HFF-Myc (cell line): ENCODE results near the gene CLHC1.
A peak's percentile ranks its signal among the peaks of the same experiment; 100 is the strongest.
"Not testable (repeated sequence)": the region's sequence is repeated elsewhere in the genome, so short reads cannot be mapped to it uniquely, and the experiment has no call there.

Source experiments
- DNase-seq: peaks from one replicate; pipeline ENCODE4 v3.0.0-alpha.2; 2011; ENCODE audit warnings: low read depth; ENCODE audit errors: extremely low read depth
- H3K4me3 ChIP-seq: replicated peaks from 2 replicates; pipeline ENCODE4 v1.5.1; 2011; ENCODE audit warnings: low read depth, mild to moderate bottlenecking, control low read depth, low read length
- TF ChIP-seq, protein P1 (sequence below): IDR thresholded peaks from 2 replicates; pipeline ENCODE4 v1.5.1; 2012; ENCODE audit warnings: mild to moderate bottlenecking, low read depth, low read length, control low read depth; ENCODE audit errors: missing control alignments

Gene CLHC1

DNA sequence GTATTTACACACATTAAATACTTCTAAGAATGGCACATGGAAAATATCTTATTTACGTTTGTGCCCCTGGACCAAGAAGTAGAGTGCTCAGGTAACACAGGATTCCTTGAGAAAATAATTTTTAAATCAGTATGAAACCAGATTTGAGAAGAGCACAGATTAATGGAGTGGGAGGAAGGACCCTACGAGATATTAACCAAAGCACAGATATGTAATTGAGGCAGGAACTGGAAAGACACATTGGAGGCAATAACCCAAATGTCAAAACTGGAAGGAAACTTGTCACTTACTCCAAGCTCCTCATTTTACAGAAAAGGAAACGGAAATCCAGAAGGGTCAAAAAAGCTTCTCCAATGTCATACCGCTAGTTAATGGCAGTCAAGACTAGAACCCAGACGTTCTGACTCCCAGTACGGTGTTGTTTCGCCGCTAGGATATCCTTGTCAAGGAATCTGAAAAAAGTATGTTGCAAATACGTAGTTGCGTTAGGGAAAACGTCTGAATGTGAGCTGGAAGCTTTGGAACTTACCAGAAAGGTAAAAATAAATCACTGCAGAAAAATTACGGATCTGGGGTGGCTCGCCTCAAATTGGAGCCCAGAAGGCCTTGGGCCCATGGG is 36.3 kb upstream of the CLHC1 start:
- DNase-seq, result no peak

DNA sequence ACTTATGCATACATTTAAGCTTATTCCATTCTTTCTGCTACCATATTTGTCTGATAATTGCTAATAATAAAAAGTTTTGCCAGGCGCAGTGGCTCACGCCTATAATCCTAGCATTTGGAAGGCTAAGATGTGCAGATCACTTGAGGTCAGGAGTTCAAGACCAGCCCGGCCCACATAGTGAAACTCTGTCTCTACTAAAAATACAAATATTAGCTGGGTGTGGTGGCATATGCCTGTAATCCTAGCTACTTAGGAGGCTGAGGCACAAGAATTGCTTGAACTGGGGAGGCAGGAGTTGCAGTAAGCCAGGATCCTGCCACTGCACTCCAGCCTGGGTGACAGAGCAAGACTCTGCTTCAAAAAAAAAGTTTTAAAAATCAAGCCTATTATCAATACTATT is 27.5 kb upstream of the CLHC1 start:
- DNase-seq, result not testable (repeated sequence)

More for the DNA sequence above, 36.3 kb upstream of the CLHC1 start:
- TF ChIP-seq, protein P1, sequence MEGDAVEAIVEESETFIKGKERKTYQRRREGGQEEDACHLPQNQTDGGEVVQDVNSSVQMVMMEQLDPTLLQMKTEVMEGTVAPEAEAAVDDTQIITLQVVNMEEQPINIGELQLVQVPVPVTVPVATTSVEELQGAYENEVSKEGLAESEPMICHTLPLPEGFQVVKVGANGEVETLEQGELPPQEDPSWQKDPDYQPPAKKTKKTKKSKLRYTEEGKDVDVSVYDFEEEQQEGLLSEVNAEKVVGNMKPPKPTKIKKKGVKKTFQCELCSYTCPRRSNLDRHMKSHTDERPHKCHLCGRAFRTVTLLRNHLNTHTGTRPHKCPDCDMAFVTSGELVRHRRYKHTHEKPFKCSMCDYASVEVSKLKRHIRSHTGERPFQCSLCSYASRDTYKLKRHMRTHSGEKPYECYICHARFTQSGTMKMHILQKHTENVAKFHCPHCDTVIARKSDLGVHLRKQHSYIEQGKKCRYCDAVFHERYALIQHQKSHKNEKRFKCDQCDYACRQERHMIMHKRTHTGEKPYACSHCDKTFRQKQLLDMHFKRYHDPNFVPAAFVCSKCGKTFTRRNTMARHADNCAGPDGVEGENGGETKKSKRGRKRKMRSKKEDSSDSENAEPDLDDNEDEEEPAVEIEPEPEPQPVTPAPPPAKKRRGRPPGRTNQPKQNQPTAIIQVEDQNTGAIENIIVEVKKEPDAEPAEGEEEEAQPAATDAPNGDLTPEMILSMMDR, result no peak
- peak overlapping the region; percentile 78 for H3K4me3 ChIP-seq

DNA sequence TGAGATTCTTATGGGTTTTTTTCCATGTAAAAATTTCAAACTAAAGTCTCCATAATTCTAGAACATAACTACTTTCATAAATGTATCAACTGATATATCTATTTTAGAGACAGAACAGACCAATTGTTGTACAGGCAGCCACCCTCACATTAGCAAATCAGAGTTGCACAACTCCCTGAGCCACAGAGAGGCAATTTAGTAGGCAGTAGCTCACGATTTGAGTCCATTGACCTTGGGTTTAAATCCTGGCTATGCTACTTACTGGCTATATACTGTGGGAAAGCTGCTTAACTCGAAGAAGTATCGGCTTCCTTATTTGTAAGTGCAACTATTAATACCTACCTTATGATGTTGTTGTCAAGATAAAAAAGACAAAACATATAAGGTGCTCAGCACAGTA is 20.7 kb upstream of the CLHC1 start:
- H3K4me3 ChIP-seq, result no peak overlapping the region
- TF ChIP-seq, protein P1, result no peak
- DNase-seq, result no peak

More for the DNA sequence above, 27.5 kb upstream of the CLHC1 start:
- H3K4me3 ChIP-seq, result not testable (repeated sequence)

DNA sequence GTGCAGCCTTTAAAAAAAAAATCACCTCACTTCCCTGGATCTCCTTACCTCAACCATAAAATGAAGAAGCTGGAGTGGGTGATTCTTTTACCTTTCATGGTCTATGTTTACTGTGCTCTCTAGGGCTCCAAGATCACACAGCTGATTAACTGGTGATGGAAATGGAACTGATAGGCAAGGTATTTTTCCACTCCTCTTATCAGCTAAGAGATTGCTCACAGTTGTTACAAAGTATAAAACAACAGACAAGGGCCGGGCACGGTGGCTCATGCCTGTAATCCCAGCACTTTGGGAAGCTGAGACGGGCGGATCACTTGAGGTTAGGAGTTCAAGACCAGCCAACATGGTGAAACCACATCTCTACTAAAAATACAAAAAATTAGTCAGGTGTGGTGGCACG is 14.9 kb upstream of the CLHC1 start:
- H3K4me3 ChIP-seq, result no peak overlapping the region
- DNase-seq, result no peak
- TF ChIP-seq, protein P1, result no peak

DNA sequence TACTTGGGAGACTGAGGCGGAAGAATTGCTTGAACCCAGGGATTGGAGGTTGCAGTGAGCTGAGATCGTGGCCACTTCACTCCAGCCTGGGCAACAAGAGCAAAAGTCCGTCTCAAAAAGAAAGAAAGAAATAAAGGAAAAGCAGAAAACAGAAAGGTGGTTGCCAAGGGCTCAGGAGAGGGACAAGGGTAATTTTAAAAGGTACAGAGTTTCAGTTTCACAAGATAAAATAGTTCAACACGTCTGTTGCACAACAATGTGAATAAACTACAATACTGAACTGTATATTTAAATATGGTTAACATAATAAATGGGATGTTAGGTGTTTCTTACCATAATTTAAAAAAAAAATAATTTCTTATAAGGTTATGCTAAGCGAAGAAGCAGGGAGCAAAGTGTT is 13.3 kb upstream of the CLHC1 start:
- no peak overlapping the region for H3K4me3 ChIP-seq
- TF ChIP-seq, protein P1, result no peak
- no peak for DNase-seq

DNA sequence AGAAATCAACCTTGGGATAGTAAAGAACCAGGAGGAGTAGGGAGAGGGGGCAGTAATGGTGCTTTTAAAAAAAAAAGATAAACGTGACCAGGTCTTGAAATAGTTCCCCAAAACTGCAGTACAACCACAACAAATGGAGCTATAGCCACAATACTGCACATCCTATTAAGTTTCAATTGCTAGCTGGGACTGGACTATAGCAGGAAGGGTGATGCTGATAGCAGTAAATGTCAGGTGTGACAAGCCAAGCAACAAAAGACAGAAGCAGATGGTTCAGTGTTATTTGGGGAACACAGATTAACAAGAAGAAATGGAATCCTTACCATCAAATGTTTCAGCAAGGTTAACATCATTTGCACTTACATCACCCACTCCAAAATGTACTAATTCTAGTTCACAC is 10.5 kb upstream of the CLHC1 start:
- DNase-seq, result no peak
- TF ChIP-seq, protein P1, result no peak

DNA sequence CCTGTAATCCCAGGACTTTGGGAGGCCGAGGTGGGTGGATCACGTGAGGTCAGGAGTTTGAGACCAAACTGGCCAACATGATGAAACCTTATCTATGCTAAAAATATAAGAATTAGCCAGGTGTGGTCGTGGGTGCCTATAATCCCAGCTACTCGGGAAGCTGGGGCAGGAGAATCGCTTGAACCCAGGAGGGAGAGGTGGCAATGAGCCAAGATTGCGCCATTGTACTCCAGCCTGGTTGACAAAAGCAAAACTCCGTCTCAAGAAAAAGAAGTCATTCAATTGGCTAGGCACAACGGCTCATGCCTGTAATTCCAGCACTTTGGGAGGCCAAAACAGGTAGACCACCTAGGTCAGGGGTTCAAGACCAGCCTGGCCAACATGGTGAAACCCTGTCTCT is 9.5 kb upstream of the CLHC1 start:
- DNase-seq, result not testable (repeated sequence)

More for the DNA sequence above, 10.5 kb upstream of the CLHC1 start:
- no peak overlapping the region for H3K4me3 ChIP-seq

DNA sequence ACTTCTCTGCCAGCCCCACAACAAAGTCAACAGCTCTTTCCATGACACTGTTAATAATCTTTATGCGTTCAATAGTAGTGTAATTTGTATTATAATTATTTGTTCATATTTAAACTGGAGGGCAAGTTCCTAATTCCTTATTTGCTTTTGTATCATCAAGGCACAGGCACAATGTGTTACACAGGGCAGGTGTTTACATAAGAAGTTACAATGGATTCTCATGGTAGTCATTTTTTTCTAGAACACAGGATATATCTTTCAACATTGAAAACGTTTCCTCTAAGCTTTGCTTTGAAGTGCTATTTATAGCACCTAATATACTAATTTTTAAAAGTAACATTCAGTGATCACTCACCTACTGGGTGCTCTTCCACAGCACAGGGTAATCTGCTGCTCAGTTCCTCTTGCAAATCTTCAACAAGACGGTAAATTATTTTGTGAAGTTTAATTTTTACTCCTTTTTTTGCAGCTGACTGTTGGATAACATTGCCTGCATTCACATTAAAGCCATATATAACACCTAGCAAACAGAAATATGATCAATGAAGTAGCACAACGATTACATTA is 7.6 kb upstream of the CLHC1 start:
- no peak for DNase-seq
- H3K4me3 ChIP-seq, result no peak overlapping the region
- TF ChIP-seq, protein P1, result no peak

More for the DNA sequence above, 9.5 kb upstream of the CLHC1 start:
- not testable (repeated sequence) for H3K4me3 ChIP-seq
